Uterus (tissue), 4 donors: ENCODE measurements around the gene MYBPH. TPM values are rescaled to one million over a fixed set of nuclear protein-coding genes. Genes with fewer than 3 reads are reported as not detected.
A peak's percentile ranks its signal among the peaks of the same experiment; 100 is the strongest.

Source experiments
- DNase-seq, 2 donors: peaks; one replicate each; pipeline ENCODE4 v3.0.0-alpha.2; 2019 to 2020
- H3K27ac ChIP-seq, 2 donors: fragments of 200-600 bp; sonication (generic); 1 replicate in 1 of 2; 2 replicates in 1 of 2; pipeline ENCODE4 v1.5.1; 2016 to 2018
- H3K27me3 ChIP-seq, 2 donors: fragments of 200-600 bp; sonication (generic); one replicate each; pipeline ENCODE4 v1.5.1; 2018 to 2019; ENCODE audit warnings: control low read depth in 1 of 2
- H3K36me3 ChIP-seq, 2 donors: fragments of 200-600 bp; sonication (generic); one replicate each; pipeline ENCODE4 v1.5.1; 2019; ENCODE audit warnings: control low read depth in 1 of 2
- H3K4me1 ChIP-seq, 2 donors: fragments of 200-600 bp; sonication (generic); one replicate each; pipeline ENCODE4 v1.5.1; 2018 to 2019; ENCODE audit warnings: control low read depth in 1 of 2
- H3K4me3 ChIP-seq, 2 donors: fragments of 200-600 bp; sonication (generic); 1 replicate in 1 of 2; 2 replicates in 1 of 2; pipeline ENCODE4 v1.5.1; 2018 to 2019; ENCODE audit warnings: mild to moderate bottlenecking in 1 of 2
- H3K9me3 ChIP-seq, 2 donors: fragments of 200-600 bp; sonication (generic); one replicate each; pipeline ENCODE4 v1.5.1; 2019; ENCODE audit warnings: control low read depth in 1 of 2
- POLR2A ChIP-seq, 2 donors: fragments of 450-650 bp; IDR thresholded peaks; one replicate each; pipeline ENCODE4 v1.6.1; 2016; ENCODE audit warnings: antibody characterized with exemption in 2 of 2, mild to moderate bottlenecking in 1 of 2, moderate library complexity in 1 of 2
- intact Hi-C: fragments of 100-400 bp; cut with DNase I; formaldehyde crosslinking; loops from one replicate; pipeline ENCODE4 v1.15.1; 2023; ENCODE audit warnings: low total_unique reads
- total RNA-seq, 4 donors: library from RNA; depleted of rRNA in 3 of 4; stranded (reverse); fragments of >200 nt in 3 of 4; gene quantifications; one replicate each; pipeline versions ENCODE4 v1.1.0 to v1.2.4, GENCODE V29; 2014 to 2023
- TF ChIP-seq, protein P1 (sequence below), 4 experiments: fragments of 200-600 bp in 2 of 4; fragments of 450-650 bp in 2 of 4; sonication (generic) in 2 of 4; IDR thresholded peaks; one replicate each; pipeline ENCODE4 v1.5.1; 2016 to 2019; ENCODE audit warnings: antibody characterized with exemption in 4 of 4, mild to moderate bottlenecking in 2 of 4, moderate library complexity in 1 of 4
- donor health status: DM: yes; HTN: yes; CAD: no.

The MYBPH gene
- total RNA-seq, 4 donors from 2014 or later, result 0.64 TPM; not detected in 3

DNA sequence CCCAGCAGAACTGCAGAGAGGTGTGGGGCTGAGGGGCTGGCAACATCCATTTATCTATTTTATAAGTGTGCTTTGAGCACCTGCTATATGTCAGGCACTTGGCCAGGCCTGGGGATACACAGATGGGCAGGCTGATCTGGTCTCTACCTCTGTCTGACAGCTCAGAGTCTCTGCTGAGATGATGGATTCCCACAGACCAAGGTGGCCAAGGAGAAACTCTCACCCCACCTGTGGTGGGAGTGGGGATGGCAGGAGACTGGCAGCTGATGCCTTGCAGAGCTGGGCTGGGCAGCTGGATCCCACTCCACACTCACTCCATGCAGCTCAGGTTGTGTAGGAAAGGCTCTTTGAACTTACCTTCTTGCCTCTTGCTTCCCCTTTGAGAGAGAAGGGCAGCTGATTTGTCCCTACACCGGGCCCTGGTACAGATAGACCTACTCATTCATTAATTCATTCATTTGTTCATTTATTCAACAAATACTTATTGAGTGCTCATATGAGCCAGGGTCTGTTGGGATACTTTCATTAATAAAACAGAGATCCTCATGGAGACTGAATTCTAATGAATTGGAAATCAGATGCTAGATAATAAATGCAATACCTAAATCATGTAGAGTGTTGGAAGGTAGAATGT lies 39.1 kb downstream of the MYBPH start:
- Histone ChIP-seq H3K4me1 (no peaks in the 10 kb centered on the region), H3K9me3 (no peaks in the 10 kb centered on the region), H3K27ac (no peak overlapping the region), H3K36me3 (no peaks in the 10 kb centered on the region), H3K4me3 (no peak overlapping the region), H3K27me3 (no peaks in the 10 kb centered on the region)
- no peak for DNase-seq
- TF ChIP-seq, protein P1, sequence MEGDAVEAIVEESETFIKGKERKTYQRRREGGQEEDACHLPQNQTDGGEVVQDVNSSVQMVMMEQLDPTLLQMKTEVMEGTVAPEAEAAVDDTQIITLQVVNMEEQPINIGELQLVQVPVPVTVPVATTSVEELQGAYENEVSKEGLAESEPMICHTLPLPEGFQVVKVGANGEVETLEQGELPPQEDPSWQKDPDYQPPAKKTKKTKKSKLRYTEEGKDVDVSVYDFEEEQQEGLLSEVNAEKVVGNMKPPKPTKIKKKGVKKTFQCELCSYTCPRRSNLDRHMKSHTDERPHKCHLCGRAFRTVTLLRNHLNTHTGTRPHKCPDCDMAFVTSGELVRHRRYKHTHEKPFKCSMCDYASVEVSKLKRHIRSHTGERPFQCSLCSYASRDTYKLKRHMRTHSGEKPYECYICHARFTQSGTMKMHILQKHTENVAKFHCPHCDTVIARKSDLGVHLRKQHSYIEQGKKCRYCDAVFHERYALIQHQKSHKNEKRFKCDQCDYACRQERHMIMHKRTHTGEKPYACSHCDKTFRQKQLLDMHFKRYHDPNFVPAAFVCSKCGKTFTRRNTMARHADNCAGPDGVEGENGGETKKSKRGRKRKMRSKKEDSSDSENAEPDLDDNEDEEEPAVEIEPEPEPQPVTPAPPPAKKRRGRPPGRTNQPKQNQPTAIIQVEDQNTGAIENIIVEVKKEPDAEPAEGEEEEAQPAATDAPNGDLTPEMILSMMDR (IDR thresholded peaks at IDR 0.05), result no peak
- TF ChIP-seq POLR2A (IDR thresholded peaks at IDR 0.05), result no peak
- intact Hi-C loops, result no loop called here

DNA sequence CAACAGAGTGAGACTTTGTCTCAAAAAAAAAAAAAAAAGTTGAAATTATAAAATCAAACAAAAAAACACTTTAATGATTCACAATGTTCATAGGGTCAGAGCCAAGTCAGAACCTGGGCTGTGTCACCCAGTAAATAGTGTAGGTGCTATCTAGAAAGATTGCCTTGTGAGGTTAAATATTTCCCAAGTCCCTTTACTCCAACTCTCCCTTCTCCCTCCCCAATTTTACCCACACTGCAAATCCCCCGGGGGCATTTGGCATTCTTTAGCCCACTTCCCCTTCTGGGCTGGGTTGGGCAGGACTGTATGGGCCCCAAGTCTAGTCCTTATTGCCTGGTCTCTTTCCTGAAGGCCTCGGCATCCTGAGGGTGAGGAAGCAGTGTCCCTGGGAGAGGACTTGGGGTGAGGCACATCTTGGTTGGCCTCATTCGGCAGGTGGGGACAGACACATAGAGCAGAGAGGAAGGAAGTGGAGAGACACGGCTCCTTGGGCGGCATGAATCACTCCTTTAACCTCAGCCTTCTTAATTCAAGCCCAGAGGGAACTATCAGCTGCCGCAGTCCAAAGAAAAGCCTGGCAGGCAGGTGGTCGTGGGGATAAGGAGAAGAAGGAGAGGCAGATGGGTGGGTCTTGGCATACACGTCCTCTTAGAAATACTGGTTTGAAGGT lies 39.9 kb downstream of the MYBPH start:
- TF ChIP-seq, protein P1 (IDR thresholded peaks at IDR 0.05), result no peak
- no peaks in the 10 kb centered on the region for H3K36me3 ChIP-seq
- H3K27me3 ChIP-seq, result no peaks in the 10 kb centered on the region
- no peak overlapping the region for H3K4me3 ChIP-seq
- no peaks in the 10 kb centered on the region for H3K9me3 ChIP-seq
- intact Hi-C loops, result no loop called here
- DNase-seq, result no peak
- H3K27ac ChIP-seq, result no peak overlapping the region
- H3K4me1 ChIP-seq, result no peaks in the 10 kb centered on the region

DNA sequence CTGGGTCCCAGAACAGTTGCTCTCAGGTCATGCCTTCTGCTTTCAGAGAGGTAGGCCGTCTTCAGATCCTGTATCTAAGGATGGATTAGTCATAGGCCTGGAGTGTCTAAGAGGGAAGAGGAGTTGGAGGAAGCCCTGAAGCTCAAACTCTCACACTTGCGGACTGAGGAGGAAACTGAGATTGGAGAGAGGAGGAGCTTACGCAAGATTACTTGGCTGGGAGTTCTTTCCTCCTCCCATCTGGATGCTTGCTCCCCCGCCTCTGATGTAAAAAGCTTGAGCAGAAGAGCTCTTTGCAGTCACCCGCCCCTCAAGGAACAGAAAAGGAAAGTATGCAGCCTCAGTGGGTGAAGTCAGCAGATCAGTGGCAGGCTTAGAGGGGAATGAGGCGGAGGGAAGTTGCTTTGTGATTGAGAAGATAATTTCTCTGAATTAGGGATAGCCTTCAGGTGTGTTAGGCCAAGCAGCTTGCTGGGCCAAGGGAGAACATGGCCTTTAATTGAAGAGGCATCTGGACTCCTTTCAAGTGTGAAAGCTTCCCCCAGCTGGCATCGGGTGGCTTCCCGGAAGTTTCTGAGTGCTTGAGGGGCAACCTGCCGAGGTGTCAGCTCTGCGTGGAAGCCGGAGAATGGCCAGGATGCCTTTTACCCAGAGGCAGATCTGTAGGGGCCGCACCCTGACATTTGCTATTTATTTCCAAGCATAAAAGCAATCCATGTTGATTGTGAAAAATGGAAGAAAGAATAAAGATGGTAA lies 41.5 kb downstream of the MYBPH start:
- Histone ChIP-seq H3K4me1 (no peaks in the 10 kb centered on the region), H3K27ac (peak overlapping the region; percentile 71 to 76), H3K36me3 (no peaks in the 10 kb centered on the region), H3K4me3 (no peak overlapping the region), H3K9me3 (no peaks in the 10 kb centered on the region), H3K27me3 (no peaks in the 10 kb centered on the region)
- peak; percentile 54 to 66 for DNase-seq
- intact Hi-C loops, result no loop called here
- no peak for TF ChIP-seq POLR2A (IDR thresholded peaks at IDR 0.05)
- TF ChIP-seq, protein P1 (IDR thresholded peaks at IDR 0.05), result no peak

DNA sequence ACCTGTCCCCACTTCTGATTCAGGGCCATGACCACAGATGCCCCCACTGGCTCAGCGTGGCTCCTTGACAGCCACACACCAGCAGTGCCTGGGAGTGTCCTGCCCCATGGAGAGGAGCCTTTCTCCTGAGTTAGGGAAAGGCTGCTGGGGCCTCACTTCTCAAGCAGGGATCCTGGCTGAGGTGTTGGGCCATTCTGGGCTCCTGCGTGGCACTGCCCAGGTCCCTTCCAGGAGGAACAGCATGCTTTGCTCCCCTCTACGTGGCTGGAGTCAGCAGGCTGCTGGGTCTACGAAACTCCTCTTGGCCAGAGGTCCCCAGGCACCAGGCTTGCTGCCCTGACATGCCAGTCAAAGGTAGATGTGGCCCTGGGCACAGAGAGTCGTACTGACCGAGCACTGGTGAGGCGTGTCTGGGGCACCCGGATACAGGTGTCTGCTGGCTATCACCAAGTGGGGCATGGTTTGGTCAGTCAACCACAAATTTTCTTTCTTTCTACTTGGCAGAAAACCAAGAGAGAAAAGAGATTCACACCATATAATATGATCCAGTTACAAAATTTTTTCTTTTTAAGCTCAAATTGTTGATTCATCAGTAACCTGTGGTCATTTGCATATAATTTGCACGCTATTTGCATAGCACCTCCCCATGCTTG lies 44.0 kb downstream of the MYBPH start:
- Histone ChIP-seq H3K4me1 (peaks cover 3 to 10% of the 10 kb centered on the region in 2 donors), H3K4me3 (no peak overlapping the region), H3K27me3 (no peaks in the 10 kb centered on the region), H3K9me3 (no peaks in the 10 kb centered on the region), H3K36me3 (no peaks in the 10 kb centered on the region), H3K27ac (no peak overlapping the region)
- no peak for TF ChIP-seq POLR2A (IDR thresholded peaks at IDR 0.05)
- TF ChIP-seq, protein P1 (IDR thresholded peaks at IDR 0.05), result no peak
- intact Hi-C loops, result no loop called here
- DNase-seq, result no peak
